Erythroblast (primary cell): ENCODE data around the gene HS1BP3.

Experiments
- DNase-seq, 2 experiments: peaks; one replicate each; lab custom pipeline; 2025; lab: John Stamatoyannopoulos, UW
- GATA1 ChIP-seq: IDR thresholded peaks from 2 replicates; pipeline ENCODE4 v1.6.1; 2011; ENCODE audit warnings: low read depth, mild to moderate bottlenecking, control low read depth, low read length, moderate library complexity
- POLR2A ChIP-seq: IDR thresholded peaks from 2 replicates; pipeline ENCODE4 v1.6.1; 2011; ENCODE audit warnings: mild to moderate bottlenecking, low read length

The HS1BP3 gene

DNA sequence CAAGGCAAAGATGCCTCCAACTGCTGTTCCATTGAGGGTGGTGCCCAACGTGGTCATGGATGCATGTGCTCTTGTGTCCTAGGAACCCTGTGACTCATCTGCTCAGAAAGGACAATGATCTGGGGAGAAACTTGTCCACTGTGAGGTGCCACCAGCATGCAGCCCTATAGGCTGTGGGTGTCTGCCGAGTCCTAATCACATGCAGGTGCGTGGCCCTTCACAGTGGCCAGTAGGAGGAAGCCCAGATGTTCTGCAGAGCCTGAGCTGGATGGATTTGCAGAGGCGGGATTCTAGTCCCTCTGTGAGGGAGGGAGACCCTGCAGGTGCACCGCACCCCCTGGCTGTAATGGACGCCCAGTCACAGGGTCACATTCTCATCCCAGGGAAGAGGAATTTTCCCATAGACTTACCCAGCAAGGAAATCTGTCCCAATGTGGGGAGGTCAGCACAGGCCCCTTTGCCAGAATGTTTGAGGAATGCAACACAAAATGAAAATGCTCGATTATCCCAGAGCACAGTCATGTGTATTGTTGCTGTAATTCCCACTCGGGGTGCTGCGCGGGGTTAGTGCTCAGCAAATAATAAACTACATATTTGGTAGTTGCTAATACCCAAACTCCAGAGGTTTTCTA, 30.0 kb upstream of the HS1BP3 start:
- no peak for DNase-seq
- TF ChIP-seq GATA1: no peak
- TF ChIP-seq POLR2A: no peak

GRCh38 chr2:20678780-20679179, 27.9 kb upstream of the HS1BP3 start:
- TF ChIP-seq GATA1 (no peak), POLR2A (no peak)
- no peak for DNase-seq

DNA sequence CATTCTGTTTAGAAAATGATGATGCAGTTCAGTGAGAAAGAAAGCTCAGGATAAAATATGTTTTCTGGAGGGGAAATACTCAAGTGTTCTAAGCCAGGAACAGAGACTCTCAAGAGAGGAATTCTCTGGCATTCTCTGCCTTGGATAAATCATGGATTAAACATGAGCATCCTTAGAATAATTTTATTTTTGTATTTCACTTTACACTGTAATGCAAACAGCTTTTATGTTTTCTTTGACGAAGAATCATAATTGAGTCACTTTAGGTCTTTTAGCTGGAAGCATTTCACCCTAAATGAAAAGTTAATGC, 27.1 kb upstream of the HS1BP3 start:
- no peak for DNase-seq

DNA sequence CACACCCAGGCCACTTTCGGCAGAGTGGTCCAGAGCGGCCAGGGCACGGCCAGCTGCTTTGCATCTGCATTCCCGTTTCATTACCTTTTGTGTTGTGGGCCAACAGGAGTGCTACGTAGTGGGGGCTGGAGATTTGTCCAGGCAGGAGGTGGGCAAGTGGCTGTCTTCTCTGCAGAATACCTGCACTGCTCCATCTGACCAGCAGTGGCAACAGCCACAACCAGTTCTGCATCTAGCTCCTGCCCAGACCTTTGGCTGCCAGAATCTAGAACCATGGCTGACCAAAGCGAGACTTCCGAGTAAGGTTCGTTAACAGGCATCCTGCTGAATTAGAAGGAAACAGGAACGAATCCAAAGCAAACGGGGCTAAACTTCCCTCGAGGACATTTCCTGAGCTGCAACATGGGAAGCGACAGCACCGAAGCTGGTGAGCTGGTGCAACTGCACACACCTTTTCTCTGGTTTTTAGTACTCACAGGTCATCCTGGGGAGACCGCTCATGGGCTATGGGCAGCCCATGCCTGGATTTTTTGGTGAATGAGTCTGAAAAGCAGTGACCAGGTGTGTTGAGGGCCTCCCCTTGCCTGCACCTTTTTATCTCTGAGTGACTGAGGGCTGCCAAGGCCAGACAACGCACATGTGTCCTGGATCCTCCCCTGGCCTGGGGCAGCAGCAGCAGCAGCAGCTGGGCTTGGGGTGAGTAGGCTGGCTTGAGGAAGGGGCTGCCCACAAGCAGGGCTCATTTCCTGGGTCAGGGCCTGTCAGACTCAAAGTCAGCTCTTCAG, 26.6 kb upstream of the HS1BP3 start:
- no peak for TF ChIP-seq POLR2A
- TF ChIP-seq GATA1: no peak
- DNase-seq: no peak

More for the DNA sequence above, 27.1 kb upstream of the HS1BP3 start:
- TF ChIP-seq POLR2A (no peak), GATA1 (no peak)

GRCh38 chr2:20676353-20677215, 25.7 kb upstream of the HS1BP3 start:
- no peak for TF ChIP-seq GATA1
- TF ChIP-seq POLR2A: no peak

DNA sequence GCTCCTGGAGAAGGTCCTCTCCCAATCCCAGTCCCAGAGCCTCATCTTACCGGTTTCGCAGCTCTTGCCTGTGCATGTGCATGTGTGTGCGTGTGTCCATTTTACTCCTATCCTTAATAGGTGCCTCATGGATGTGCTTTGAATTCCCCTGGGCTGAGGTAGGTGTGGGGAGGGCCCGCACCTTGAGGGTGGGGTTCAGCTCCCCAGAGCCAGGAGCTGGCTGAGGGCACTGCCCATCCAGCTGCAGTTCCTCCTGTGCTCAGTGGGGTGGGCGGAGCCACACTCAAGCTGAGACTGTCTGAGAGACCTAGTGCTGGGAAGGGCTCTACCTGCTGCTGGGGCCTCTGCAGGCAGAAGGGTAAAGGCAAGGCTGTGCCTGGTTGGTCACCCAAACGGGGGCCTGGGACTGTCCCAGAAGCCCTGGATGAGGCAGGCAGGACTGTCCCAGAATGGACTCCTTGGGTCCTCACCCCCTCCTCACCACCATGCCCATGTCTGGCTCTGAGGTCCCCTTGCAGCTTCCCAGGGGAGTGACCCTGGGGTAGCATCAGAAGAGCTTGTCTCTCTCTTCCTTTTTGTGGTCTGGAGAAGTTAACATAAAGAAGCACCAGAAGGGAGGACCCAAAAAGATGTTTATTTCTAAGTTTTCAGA, 24.9 kb upstream of the HS1BP3 start:
- no peak for DNase-seq
- TF ChIP-seq POLR2A (no peak), GATA1 (no peak)

More at GRCh38 chr2:20676353-20677215, 25.7 kb upstream of the HS1BP3 start:
- DNase-seq: no peak

DNA sequence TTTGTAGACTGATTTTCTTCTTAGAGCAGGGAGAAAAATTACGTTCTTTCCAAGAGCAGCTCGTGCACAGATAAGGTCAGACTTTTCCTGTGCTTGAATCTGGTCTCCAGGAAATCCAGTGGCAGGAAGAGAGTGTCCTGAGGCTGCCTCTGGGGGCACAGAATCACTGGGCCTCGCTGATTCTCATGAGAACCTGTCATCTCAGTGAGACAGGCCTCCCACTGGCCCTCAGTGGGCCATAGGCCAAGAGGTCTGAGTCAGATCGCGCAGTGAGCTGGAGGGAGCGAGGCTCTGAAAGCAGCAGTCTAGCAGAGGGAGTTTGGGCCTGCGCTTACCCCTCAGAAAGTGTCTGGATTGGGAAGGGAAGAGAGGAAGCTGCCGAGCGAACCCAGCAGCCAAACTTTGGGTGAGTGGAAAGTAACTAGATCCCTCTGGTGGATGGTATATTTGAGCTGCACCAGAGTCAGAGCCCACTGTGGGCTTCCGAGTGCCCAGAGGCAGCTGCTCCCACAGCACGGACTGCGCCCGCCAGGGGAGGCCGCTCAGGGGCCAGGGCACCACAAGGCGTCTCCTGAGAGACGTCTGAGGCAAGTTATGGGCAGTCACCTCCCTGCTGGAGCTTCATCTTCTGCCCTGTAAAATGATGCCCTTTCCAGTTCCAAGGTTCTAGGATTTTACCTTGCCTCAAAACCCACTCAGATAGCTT, 24.2 kb upstream of the HS1BP3 start:
- TF ChIP-seq GATA1 (no peak), POLR2A (no peak)

GRCh38 chr2:20674309-20674965, 23.5 kb upstream of the HS1BP3 start:
- DNase-seq: no peak
- TF ChIP-seq POLR2A (no peak), GATA1 (no peak)

More for the DNA sequence above, 24.2 kb upstream of the HS1BP3 start:
- DNase-seq: no peak

GRCh38 chr2:20673686-20674308, 22.9 kb upstream of the HS1BP3 start:
- no peak for DNase-seq
- TF ChIP-seq GATA1 (no peak), POLR2A (no peak)

DNA sequence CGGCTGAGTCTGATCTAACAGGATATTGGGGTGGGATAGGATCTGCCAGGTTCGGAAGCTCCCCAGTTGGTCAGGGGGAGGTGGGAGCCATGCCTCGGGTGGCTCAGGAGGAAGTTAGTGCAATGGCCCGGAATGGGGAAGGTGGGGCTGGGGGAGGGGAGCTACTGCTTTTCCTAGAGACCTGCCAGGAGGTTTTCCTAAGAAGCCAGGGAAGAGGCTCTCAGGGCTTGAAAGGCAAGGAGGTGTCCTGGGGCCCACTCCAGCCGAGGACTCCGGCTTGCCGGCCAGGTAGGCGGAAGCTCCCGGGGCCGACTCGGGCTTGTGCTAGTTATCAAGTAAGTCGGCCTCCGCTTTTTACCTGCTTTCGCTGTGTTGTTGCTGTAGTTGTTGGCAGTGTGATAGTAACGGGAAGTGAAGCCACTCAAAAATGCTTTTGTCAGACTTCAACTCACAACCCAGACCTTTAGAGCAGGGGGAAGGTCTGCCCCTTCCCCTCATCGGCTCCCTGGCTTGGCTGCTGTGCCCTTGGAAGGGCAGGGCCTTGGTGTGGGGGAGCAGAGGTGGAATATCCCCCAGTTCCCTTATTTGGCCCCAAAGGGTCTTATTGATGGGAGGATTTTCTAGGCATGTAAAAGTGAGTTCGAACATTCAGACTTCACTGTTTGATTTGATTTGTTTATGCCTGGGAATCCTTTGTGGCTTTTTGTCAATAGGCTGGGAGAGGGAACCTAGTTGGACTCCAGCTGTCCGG, 21.5 kb upstream of the HS1BP3 start:
- DNase-seq: no peak
- TF ChIP-seq GATA1 (no peak), POLR2A (no peak)

- TF ChIP-seq POLR2A (no peak), GATA1 (no peak)
Observed at GRCh38 chr2:20671736-20672080, 20.8 kb upstream of the HS1BP3 start.

More at GRCh38 chr2:20671736-20672080, 20.8 kb upstream of the HS1BP3 start:
- no peak for DNase-seq
